ENCODE data around the gene SULT6B1.
"Not testable (repeated sequence)": the region's sequence is repeated elsewhere in the genome, so short reads cannot be mapped to it uniquely, and the experiment has no call there.

Gene SULT6B1

DNA sequence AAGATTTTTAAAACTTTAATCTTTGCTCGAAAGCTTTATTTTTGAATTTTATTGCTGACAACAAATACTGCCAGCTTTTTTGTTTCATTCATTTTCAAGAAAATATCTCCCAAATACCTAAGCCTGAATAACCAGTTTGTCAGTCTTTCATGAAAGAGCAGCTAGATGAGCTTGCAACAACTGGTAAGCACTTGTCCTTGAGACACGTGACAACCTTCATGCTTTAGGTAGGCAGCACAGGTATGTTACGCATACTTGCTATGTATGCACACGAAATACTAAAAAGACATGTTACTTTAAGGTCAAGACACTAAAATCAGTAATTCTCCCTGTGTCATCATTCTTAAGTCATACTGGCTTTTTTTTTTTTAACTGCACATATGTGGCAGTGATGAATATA is 30.6 kb upstream of the SULT6B1 start:
- Histone ChIP-seq H3K27ac (ENCODE audit: insufficient read depth, low read length, poor library complexity, severe bottlenecking) (no peak overlapping the region), H3K4me3 (ENCODE audit: insufficient read depth, low read depth, low read length, poor library complexity, severe bottlenecking) (no peak overlapping the region), H3K36me3 (ENCODE audit: control insufficient read depth, insufficient read depth, low read length) (peaks cover 52% of the 10 kb centered on the region), H3K4me1 (ENCODE audit: control insufficient read depth, insufficient read depth, low read length, poor library complexity, severe bottlenecking) (no peaks in the 10 kb centered on the region), H3K9me3 (ENCODE audit: control insufficient read depth, low read length) (no peaks in the 10 kb centered on the region), H3K27me3 (replicated peaks; ENCODE audit: control insufficient read depth, insufficient read depth, low read length, poor library complexity, severe bottlenecking) (no peaks in the 10 kb centered on the region)
- DNase-seq = no peak

DNA sequence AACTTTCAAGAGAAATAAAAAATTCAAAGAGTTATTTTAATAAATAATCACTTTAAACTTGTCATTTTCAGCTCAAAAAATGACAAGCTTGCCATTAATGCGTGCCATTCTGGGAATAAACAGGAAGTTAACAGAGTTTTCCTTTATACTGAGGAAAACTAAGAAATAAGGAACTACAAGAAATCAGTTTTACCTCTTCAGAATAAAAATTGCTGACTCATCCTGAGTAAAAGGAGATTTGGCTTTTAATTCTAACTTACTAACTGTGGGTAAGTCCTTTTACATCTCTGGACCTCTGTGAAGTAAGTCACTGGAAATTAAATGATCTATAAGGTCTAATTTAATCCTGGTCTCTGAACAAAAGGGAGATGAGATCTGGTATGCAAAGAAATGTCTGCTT is 26.8 kb upstream of the SULT6B1 start:
- no peaks in the 10 kb centered on the region for H3K9me3 ChIP-seq (ENCODE audit: control insufficient read depth, low read length)
- no peak overlapping the region for H3K27ac ChIP-seq (ENCODE audit: insufficient read depth, low read length, poor library complexity, severe bottlenecking)
- no peaks in the 10 kb centered on the region for H3K27me3 ChIP-seq (replicated peaks; ENCODE audit: control insufficient read depth, insufficient read depth, low read length, poor library complexity, severe bottlenecking)
- no peaks in the 10 kb centered on the region for H3K4me1 ChIP-seq (ENCODE audit: control insufficient read depth, insufficient read depth, low read length, poor library complexity, severe bottlenecking)
- no peak for DNase-seq
- peaks cover 69% of the 10 kb centered on the region for H3K36me3 ChIP-seq (ENCODE audit: control insufficient read depth, insufficient read depth, low read length)
- H3K4me3 ChIP-seq (ENCODE audit: insufficient read depth, low read depth, low read length, poor library complexity, severe bottlenecking) = no peak overlapping the region

DNA sequence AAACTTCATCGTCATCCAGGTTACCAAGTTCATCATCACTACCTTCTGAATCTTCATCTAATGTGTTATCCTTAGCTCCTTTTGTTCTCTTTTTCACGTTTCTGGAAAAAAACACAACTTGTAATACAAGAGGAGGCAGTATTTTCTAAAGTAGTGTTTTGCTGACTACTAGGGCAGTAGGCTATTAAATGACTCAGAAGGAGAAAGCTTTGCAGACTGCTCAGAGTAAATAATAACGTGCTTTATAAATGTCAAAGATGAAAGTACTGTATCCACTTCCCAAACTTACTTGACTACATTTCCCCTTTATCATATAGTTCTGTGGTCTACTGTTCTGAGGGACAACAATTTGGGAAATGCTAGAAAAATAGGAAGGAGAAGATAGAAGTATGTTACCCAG is 23.5 kb upstream of the SULT6B1 start:
- Histone ChIP-seq H3K27ac (ENCODE audit: insufficient read depth, low read length, poor library complexity, severe bottlenecking) (no peak overlapping the region), H3K9me3 (ENCODE audit: control insufficient read depth, low read length) (no peaks in the 10 kb centered on the region), H3K4me3 (ENCODE audit: insufficient read depth, low read depth, low read length, poor library complexity, severe bottlenecking) (no peak overlapping the region), H3K27me3 (replicated peaks; ENCODE audit: control insufficient read depth, insufficient read depth, low read length, poor library complexity, severe bottlenecking) (no peaks in the 10 kb centered on the region), H3K4me1 (ENCODE audit: control insufficient read depth, insufficient read depth, low read length, poor library complexity, severe bottlenecking) (no peaks in the 10 kb centered on the region), H3K36me3 (ENCODE audit: control insufficient read depth, insufficient read depth, low read length) (peaks cover 84% of the 10 kb centered on the region)
- DNase-seq = no peak

DNA sequence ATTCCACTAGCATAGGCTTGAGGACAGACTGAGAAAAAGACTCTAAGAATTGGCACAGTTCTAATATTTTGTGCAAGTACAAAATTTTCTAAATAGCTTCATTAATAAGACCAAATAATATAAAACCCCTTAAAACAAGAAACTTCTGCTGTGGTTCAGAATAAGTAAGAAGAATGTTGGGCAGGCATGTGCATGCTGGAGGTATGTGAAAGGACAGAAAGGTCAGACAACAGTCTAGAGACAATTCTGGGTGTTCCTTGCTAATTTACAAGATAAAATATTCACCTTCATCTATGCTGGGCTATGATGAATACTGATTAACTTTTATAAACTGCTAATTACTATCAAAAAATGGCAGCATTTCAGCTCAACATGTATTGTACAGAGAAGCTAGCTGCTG is 22.7 kb upstream of the SULT6B1 start:
- Histone ChIP-seq H3K27ac (ENCODE audit: insufficient read depth, low read length, poor library complexity, severe bottlenecking) (no peak overlapping the region), H3K4me3 (ENCODE audit: insufficient read depth, low read depth, low read length, poor library complexity, severe bottlenecking) (no peak overlapping the region), H3K36me3 (ENCODE audit: control insufficient read depth, insufficient read depth, low read length) (peaks cover 84% of the 10 kb centered on the region), H3K4me1 (ENCODE audit: control insufficient read depth, insufficient read depth, low read length, poor library complexity, severe bottlenecking) (no peaks in the 10 kb centered on the region), H3K27me3 (replicated peaks; ENCODE audit: control insufficient read depth, insufficient read depth, low read length, poor library complexity, severe bottlenecking) (no peaks in the 10 kb centered on the region), H3K9me3 (ENCODE audit: control insufficient read depth, low read length) (no peaks in the 10 kb centered on the region)
- no peak for DNase-seq

DNA sequence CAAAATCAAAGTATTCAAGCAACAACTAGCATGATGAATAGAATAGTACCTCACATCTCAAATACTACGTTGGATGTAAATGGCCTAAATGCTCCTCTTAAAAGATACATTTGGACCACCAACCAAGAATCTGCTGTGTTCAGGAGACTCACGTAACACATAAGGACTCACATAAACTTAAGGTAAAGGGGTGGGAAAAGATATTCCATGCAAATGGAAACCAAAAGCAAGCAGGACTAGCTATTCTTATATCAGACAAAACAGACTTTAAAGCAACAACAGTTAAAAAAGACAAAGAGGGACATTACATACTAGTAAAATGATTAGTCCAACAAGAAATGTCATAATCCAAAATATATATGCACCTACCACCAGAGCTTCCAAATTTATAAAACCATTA is 18.3 kb upstream of the SULT6B1 start:
- not testable (repeated sequence) for DNase-seq; H3K27ac ChIP-seq (ENCODE audit: insufficient read depth, low read length, poor library complexity, severe bottlenecking); H3K4me1 ChIP-seq (ENCODE audit: control insufficient read depth, insufficient read depth, low read length, poor library complexity, severe bottlenecking); H3K4me3 ChIP-seq (ENCODE audit: insufficient read depth, low read depth, low read length, poor library complexity, severe bottlenecking); H3K27me3 ChIP-seq (replicated peaks; ENCODE audit: control insufficient read depth, insufficient read depth, low read length, poor library complexity, severe bottlenecking); H3K9me3 ChIP-seq (ENCODE audit: control insufficient read depth, low read length)
- peaks cover 80% of the 10 kb centered on the region for H3K36me3 ChIP-seq (ENCODE audit: control insufficient read depth, insufficient read depth, low read length)

DNA sequence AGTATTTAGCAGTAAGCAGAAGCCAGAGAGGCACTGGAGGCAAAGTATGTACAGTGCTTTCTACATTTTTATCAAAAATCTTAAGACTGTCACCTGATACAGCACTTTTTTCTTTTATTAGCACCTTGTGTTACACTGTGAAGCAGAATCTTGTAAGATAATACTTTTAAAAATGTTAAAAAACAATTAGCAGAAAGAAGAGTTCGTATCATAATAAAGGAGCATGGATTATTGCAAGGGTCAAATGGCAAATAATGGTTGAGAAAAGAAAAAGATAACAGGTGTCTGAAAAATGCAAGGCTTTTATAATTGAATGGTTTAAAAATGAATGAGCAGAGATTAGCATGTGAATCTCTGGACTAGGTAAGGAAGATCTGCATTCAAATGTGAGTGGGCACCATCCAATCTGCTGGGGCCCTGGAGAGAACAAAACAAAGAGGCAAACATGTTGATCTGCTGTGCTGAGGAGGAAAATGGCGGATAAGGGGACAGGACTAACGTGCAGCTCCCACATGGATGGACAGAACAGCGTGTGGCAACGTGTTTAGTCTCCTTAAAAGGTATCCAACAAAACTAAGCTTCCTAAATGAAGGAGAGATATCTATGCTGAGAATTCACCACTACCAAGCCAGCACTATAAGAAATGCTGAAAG is 17.3 kb upstream of the SULT6B1 start:
- peaks cover 77% of the 10 kb centered on the region for H3K36me3 ChIP-seq (ENCODE audit: control insufficient read depth, insufficient read depth, low read length)
- no peak for DNase-seq
- H3K4me1 ChIP-seq (ENCODE audit: control insufficient read depth, insufficient read depth, low read length, poor library complexity, severe bottlenecking) = no peaks in the 10 kb centered on the region
- H3K27ac ChIP-seq (ENCODE audit: insufficient read depth, low read length, poor library complexity, severe bottlenecking) = no peak overlapping the region
- H3K9me3 ChIP-seq (ENCODE audit: control insufficient read depth, low read length) = no peaks in the 10 kb centered on the region
- H3K27me3 ChIP-seq (replicated peaks; ENCODE audit: control insufficient read depth, insufficient read depth, low read length, poor library complexity, severe bottlenecking) = no peaks in the 10 kb centered on the region
- H3K4me3 ChIP-seq (ENCODE audit: insufficient read depth, low read depth, low read length, poor library complexity, severe bottlenecking) = no peak overlapping the region

DNA sequence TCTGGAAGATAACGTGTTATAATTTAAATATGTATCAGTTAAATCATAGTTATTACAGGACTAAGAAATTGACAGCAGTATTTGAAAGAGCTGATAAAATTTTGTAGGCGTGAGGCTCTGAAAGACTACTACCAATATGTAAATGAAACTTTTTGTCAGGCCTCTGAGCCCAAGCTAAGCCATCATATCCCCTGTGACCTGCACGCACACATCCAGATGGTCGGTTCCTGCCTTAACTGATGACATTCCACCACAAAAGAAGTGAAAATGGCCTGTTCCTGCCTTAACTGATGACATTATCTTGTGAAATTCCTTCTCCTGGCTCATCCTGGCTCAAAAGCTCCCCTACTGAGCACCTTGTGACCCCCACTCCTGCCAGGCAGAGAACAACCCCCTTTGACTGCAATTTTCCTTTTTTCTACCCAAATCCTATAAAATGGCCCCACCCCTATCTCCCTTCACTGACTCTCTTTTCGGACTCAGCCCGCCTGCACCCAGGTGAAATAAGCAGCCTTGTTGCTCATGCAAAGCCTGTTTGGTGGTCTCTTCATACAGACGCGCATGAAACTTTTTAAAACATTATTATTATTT is 16.7 kb upstream of the SULT6B1 start:
- not testable (repeated sequence) for DNase-seq
- H3K36me3 ChIP-seq (ENCODE audit: control insufficient read depth, insufficient read depth, low read length) = peaks cover 70% of the 10 kb centered on the region

DNA sequence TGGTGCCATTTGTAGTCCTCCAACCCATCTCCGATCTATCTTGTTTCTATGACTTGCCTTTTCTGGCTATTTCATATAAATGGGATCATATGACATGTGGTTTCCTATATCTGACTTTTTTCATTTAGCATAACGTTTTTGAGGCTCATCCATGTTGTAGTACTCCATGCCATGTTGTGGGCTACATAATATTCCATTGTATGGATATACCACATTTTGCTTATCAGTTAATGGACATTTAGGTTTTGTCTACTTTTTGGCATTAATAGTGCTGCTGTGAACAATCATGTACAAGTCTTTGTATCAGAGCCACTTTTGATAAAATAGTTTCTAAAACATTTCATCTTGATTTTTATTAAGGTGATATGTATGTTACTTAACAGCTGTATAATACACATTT is 15.2 kb upstream of the SULT6B1 start:
- DNase-seq = no peak
- peaks cover 56% of the 10 kb centered on the region for H3K36me3 ChIP-seq (ENCODE audit: control insufficient read depth, insufficient read depth, low read length)
- H3K9me3 ChIP-seq (ENCODE audit: control insufficient read depth, low read length) = no peaks in the 10 kb centered on the region
- H3K4me1 ChIP-seq (ENCODE audit: control insufficient read depth, insufficient read depth, low read length, poor library complexity, severe bottlenecking) = no peaks in the 10 kb centered on the region
- no peaks in the 10 kb centered on the region for H3K27me3 ChIP-seq (replicated peaks; ENCODE audit: control insufficient read depth, insufficient read depth, low read length, poor library complexity, severe bottlenecking)
- H3K4me3 ChIP-seq (ENCODE audit: insufficient read depth, low read depth, low read length, poor library complexity, severe bottlenecking) = no peak overlapping the region
- no peak overlapping the region for H3K27ac ChIP-seq (ENCODE audit: insufficient read depth, low read length, poor library complexity, severe bottlenecking)

More for the DNA sequence above, 16.7 kb upstream of the SULT6B1 start:
- H3K27ac ChIP-seq (ENCODE audit: insufficient read depth, low read length, poor library complexity, severe bottlenecking); H3K4me3 ChIP-seq (ENCODE audit: insufficient read depth, low read depth, low read length, poor library complexity, severe bottlenecking); H3K9me3 ChIP-seq (ENCODE audit: control insufficient read depth, low read length); H3K27me3 ChIP-seq (replicated peaks; ENCODE audit: control insufficient read depth, insufficient read depth, low read length, poor library complexity, severe bottlenecking); H3K4me1 ChIP-seq (ENCODE audit: control insufficient read depth, insufficient read depth, low read length, poor library complexity, severe bottlenecking): not testable (repeated sequence)

DNA sequence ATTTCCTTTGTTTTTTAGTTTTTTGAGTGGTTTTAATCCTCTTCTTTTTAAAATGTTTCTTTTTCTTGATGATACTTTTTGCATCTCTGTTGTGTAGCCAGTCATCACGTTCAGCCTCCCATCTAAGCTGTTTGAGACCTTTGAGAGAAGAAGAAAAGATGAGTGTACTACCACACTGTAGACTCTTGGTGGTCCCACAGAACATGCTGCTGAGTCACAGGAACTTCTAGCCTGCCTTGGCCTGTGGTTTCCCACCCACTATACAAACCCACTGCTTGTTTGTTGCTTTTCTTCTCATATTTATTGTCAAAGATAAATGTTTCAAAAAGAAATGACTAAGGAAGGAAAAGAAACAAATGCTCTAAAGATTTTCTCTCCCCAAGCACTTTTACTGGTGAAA is 13.3 kb upstream of the SULT6B1 start:
- H3K27ac ChIP-seq (ENCODE audit: insufficient read depth, low read length, poor library complexity, severe bottlenecking) = no peak overlapping the region
- H3K4me3 ChIP-seq (ENCODE audit: insufficient read depth, low read depth, low read length, poor library complexity, severe bottlenecking) = no peak overlapping the region
- peaks cover 8% of the 10 kb centered on the region for H3K4me1 ChIP-seq (ENCODE audit: control insufficient read depth, insufficient read depth, low read length, poor library complexity, severe bottlenecking)
- H3K27me3 ChIP-seq (replicated peaks; ENCODE audit: control insufficient read depth, insufficient read depth, low read length, poor library complexity, severe bottlenecking) = no peaks in the 10 kb centered on the region
- no peak for DNase-seq
- peaks cover 37% of the 10 kb centered on the region for H3K36me3 ChIP-seq (ENCODE audit: control insufficient read depth, insufficient read depth, low read length)
- H3K9me3 ChIP-seq (ENCODE audit: control insufficient read depth, low read length) = no peaks in the 10 kb centered on the region

DNA sequence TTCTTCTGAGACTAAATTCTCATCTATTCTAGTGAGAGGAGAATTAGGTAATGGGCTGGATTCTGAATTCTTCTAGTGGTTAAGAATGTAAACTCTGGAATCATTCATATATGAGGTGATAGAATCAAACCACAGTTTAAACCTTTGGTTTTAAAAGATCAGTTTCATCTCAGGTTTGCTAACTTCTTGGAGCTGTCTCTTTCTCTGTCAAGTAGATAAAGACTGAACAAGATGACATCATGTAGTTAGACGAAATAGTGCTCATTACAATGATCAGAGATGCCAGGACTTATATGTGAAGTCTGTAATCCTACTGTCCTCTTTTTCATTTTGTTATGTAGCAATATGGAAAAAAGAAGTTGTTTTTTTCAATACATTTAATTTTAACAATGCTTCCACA is 12.7 kb upstream of the SULT6B1 start:
- Histone ChIP-seq H3K27me3 (replicated peaks; ENCODE audit: control insufficient read depth, insufficient read depth, low read length, poor library complexity, severe bottlenecking) (no peaks in the 10 kb centered on the region), H3K27ac (ENCODE audit: insufficient read depth, low read length, poor library complexity, severe bottlenecking) (no peak overlapping the region), H3K4me3 (ENCODE audit: insufficient read depth, low read depth, low read length, poor library complexity, severe bottlenecking) (no peak overlapping the region), H3K36me3 (ENCODE audit: control insufficient read depth, insufficient read depth, low read length) (peaks cover 32% of the 10 kb centered on the region), H3K9me3 (ENCODE audit: control insufficient read depth, low read length) (no peaks in the 10 kb centered on the region), H3K4me1 (ENCODE audit: control insufficient read depth, insufficient read depth, low read length, poor library complexity, severe bottlenecking) (peaks cover 9% of the 10 kb centered on the region)
- DNase-seq = no peak

Measured in effector memory CD4-positive, alpha-beta T cell (primary cell).